Stimulated activated CD4-positive, alpha-beta T cell treated with anti-CD3 and anti-CD28 coated beads, Interleukin-4, amount 100 ng/mL, for 48 hours (primary cell): ENCODE results near the gene MTX1.
A peak's percentile ranks its signal among the peaks of the same experiment; 100 is the strongest.
"Not testable (repeated sequence)": the region's sequence is repeated elsewhere in the genome, so short reads cannot be mapped to it uniquely, and the experiment has no call there.

ENCODE experiments used
- DNase-seq, 2 donors: peaks; one replicate each; pipeline ENCODE4 v3.0.0-alpha.2; 2020; ENCODE audit warnings: low read depth in 2 of 2

Gene MTX1

GRCh38 chr1:155208541-155209311, at the start of gene MTX1:
TSS of gene MTX1 (plus strand) at chr1:155208695. CDS start at chr1:155208805, 110 bp downstream.
- peak; percentile 74 to 87 for DNase-seq

DNA sequence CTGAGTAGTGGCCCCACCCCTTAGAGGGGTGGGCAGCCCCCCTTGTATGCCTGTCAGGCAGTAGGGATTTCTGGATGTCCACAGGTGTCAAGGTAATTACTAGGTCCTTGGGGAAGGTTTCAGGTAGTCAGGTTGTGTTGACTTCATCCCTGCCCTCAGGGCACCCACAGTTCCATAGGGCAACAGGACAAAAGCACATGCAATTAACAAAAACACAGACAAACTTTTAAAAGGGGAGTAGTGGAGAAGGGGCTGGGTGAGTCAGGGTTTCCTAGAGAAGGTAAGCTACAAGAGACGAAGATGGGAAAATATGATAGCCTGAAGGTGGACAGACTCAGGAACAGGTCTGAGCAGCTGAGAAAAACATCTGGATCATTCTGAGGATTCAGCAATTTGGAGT, 49.5 kb upstream of the MTX1 start:
- no peak for DNase-seq

- no peak for DNase-seq
Measured at GRCh38 chr1:155160128-155160527, 48.4 kb upstream of the MTX1 start.

DNA sequence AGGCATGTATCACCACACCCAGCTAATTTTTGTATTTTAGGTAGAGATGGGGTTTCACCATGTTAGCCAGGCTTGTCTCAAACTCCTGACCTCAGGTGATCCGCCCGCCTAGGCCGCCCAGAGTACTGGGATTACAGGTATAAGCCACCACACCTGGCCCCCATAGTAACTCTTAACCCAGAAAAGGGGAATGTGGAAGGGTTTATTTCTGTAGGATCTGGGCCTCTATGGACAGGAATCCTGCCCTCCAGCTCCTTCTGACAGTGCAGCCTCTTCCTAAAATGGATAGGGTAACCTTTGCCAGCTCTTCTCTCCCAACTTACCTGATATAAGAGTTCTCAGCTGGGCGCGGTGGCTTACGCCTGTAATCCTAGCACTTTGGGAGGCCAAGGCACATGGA, 45.9 kb upstream of the MTX1 start:
- DNase-seq: not testable (repeated sequence)

DNA sequence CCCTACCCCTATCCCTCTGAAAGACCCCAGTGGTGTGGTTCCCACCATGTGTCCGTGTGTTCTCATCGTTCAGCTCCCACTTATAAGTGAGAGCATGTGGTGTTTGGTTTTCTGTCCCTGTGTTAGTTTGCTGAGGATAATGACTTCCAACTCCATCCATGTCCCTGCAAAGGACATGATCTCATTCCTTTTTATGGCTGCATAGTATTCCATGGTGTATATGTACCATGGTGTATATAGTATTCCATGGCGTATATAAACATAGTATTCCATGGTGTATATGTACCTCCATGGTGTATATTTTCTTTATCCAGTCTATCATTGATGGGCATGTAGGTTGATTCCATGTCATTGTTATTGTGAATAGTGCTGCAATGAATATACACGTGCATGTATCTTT, 44.7 kb upstream of the MTX1 start:
- not testable (repeated sequence) for DNase-seq

GRCh38 chr1:155164625-155165024, 43.9 kb upstream of the MTX1 start:
- not testable (repeated sequence) for DNase-seq

DNA sequence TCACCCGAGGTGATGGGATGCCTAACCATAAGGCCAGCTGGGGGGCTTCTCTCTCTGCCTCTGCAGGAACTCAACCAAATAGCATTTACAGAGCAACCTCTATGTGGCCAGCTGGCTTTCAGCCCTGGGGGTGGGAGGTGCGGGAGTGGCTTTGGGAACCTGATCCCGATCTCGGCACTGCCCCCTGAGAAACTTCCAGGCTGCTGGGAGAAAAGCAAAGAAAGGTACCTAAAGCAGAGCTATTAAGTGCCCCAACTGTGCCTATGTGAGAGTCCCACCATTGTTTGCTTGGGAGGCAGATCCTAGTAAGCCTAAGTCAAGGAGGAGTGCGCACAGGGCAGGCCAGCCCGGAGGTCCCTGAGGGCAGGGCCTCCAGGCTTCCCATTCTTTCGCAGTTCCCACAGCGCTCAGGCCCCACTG, 42.4 kb upstream of the MTX1 start:
- no peak for DNase-seq

DNA sequence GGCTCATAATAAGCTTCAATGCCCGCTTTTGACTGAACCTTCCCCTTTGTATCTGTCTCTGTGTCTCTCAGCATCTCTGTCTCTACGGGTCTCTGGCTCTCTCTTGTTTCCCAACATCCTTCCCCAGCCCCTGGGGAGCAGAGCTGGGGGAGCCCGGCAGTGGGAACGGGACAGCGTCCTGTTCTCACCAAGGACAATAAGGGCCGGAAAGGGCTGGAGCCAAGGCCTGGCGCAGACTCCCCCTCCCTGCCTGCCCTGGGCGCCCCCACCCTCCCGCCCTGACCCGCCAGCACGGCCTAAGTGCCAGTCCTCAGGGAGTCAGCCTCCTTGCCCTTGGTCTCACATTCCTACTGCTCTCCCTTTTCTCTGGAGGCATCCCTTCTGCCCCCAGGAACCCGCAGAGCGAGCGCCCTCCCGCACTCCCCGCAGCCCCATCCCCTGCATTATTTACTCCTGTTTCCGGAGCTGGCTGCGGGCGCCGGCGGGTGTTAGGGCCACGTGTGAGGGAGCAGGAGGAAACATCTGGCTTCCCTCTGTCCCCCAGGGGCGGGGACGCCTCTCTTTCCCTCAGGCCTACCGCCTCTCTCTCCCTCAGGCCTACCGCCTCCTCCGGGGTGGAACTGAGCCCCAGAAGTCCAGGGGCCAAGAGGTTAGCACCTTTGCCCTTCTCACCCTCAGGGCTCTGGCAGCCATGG, 41.9 kb upstream of the MTX1 start:
- no peak for DNase-seq

DNA sequence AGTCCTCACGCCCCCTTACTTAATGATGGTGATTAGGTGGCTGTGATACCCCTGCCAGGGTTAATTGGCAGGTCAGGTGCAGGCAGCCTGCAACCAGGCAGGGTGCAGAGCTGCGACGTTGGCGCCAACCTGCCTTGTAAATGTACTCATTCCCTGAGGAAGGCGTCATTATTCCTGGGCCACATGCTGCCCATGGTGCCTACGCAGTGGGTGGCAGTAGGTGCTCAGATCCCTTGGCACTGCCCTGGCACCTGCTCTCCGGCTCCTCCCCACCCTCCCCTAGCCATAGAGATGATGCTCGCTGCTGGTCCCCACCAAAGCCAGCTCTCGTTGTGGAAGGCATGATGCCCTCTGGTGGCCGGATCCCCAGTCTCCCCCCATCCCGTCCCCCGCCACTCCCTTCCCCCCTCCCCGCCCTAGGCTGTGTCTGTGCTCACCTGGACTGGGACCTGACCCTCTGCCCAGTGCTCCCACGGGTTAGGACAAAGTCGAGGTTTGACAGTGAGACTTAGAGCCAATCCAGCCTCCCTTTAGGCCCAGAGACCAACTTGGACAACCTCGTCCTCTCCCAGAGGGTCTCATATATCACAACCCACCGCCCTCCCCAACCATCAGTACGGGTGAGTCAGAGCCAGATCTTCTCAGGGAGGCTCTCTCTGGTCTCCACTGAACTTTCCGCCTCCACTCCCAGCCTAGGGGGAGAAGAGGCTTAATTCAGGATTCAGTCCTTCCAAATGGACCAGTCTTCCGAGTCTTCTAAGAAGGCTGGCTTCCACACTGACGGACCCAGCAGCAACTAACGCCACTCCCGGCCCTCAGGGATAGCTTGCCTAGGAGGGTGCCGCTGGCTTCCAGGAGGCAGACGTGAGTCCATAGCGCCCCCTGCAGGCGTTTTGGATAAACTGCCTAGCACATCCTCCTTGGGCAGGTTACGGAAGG, 41.1 kb upstream of the MTX1 start:
- DNase-seq: peak; percentile 82 to 90

GRCh38 chr1:155168105-155168445, 40.4 kb upstream of the MTX1 start:
- DNase-seq: not testable (repeated sequence)

DNA sequence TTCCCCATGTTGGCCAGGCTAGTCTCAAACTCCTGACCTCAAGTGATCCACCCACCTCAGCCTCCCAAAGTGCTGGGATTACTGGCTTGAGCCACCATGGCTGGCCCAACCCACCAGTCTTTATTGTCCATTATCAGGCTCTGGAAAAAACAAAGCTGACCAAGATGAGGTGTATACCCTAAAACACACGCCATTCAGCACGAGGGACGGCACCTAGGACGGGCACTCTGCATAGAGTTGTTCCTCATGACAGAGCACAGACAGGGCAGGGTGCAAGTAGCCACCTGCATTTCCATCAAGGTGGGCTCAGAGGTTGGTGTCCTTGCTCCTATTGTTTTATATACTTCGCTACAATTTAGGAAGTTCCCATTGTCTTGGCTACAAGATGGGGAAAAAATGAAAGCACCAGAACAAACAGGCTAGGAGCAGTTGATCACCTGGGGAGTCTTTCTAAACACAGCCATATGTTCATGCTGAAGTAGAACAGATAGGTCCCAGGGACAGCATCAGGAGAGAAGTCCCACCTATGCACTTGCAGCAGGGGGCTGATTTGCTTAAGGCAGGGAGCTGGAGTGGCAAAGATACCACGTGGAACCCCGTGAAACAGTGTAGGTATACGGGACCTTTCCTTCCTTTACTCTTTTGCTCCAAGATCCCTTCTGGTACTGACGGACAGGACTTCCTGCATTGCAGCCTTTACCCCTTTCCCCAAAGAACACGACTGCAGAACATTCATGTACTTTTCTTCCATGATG, 39.9 kb upstream of the MTX1 start:
- DNase-seq: no peak

DNA sequence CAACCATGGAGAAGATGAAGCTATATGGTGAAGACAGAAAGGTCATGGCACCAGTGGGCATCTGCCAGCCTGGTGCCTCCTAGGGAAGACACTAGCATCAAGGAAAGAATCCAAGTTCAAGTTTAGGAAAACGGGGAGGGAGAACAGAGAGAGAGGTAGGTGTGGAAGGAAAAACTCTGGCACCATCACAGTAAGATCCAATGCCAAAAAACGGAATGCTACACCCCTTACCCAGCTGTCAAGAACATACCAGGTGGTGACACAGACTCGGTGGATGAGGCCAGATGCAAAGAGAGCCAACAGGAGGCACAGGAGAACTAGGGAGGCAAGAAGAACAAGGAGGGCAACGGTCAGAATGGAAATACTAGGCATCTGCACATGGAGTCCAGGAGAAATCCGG, 39.0 kb upstream of the MTX1 start:
- no peak for DNase-seq

GRCh38 chr1:155170101-155170785, 38.3 kb upstream of the MTX1 start:
- no peak for DNase-seq

GRCh38 chr1:155170806-155171205, 37.7 kb upstream of the MTX1 start:
- DNase-seq: no peak

DNA sequence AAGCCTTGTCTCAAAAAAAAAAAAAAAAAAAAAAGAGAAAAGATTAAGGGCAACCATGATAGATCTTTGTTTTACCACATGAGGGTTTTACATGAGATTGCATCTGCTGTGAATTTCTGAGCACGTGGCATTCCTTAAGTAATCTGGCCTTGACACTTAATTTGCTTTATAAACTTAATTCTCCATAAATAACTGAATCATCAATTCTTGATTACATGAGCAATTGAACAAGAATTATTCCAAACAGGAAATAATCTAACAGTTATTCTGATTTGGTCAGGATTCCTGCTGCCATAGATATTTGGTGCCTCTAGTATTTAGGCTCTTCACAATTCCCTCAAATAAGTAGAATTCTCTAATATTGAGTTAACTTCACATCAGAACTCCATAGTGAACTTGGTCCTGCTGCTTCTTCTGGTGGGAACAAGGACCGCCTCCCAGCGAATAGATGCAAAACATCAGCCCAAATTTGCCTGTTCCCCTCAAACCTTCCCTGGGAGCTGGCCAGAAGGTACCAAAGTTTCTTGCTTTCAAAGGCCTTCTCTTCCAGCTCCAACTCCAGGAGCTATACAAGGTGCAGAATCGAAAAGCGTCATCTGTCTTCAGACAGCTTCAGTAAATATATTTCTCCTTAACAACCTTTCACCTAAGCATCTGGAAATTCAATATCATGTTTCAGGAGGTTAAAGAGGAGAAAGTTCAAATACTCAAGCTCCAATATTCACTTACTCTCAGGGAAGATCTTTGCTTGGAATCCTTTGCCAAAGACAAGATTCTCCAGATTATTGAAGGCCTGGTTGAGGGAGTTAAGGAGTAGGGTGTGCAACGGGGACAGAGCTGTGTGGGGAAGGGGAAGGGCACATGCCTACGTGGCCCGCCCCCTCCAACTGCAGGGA, 36.4 kb upstream of the MTX1 start:
- DNase-seq: no peak

DNA sequence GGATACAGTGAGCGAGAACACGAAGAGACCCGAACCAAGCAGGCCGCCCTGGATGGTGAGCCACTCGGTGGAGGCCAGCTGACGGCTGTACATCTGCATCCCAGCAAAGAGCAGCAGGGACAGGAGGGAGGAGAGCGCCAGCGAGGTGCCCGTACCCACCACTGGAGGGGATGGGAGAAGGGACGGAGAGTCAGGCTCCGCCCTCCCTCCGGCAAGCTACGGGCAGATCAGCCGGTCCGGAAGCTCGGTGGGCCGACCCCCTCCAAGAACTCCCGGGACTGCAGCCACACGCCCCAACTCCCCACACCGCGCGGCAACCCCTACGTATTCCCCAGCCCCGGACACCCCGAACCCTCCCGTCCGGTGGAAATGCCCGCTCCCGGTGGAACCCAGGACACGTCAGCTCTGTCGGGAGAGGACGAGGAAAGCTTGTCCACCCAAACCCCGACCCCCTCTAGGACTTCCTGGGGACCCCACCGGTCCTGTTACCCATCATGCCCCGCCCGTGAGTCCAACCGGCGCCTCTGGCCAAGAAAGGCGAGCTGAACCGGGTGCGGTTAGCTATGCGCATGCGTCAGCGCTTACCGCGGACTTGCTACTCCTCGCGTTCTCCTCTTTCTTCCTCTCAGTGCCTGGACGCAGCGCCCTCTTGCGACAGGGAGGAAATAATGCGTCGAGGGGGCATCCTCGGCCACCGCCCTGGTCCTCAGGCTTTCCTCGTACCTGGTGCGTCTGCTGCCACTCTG, 35.6 kb upstream of the MTX1 start, which contains the start of gene KRTCAP2:
KRTCAP2 (minus strand) TSS at position 573 of the 746 bp plus-strand sequence; CDS start at position 493, 80 bp downstream.
- DNase-seq: peak; percentile 92

DNA sequence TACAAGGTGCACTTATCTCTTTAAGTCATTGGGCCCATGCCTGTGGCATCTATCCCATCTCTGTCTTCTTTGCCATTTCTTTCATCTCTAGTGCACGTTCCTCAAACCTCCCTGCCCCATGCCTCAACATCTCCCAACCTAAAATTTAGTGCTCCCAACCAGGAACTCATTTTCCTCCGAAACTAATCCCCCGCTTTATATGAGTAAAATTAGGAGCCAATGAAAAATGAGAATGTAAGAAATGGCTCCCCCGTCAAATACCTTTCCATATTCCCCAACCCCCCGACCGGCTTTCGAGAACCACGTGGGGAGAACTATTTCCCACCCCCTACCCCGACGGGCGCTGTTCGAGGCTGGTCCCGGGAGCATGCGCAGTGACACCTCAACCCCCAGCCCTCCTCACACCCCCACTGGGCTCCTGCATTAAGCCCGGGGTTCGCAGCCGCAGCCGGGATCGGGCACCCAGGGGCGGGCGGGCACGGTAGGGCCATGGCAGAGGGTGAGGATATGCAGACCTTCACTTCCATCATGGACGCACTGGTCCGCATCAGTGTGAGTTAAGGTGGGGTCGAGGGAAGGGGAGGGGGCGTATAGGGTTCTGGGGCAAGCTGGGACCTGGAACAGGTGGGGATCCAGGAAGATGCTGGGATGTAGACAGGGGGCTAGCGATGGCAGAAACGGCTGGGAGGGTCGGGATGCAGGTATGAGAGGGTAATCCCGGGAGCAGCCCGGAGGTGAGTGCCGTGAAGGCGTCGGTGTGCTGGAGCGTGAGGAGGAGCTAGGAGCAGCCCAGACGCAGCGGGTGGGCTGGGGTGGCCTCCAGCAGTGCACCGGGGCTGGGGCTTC, 34.8 kb upstream of the MTX1 start, which contains the start of gene TRIM46:
TRIM46 (plus strand) TSS at position 372 of the 846 bp plus-strand sequence; CDS start at position 490, 118 bp downstream.
- DNase-seq: peak; percentile 61 to 72
